Cardiac muscle cell (in vitro differentiated cells and primary cell): ENCODE results near the gene KCNK4. TPM values are rescaled to one million over a fixed set of nuclear protein-coding genes. Genes with fewer than 3 reads are reported as not detected.

ENCODE experiments used
- DNase-seq, 2 donors: peaks; one replicate each; pipeline versions ENCODE4 v3.0.0 to v3.0.0-alpha.2; 2010 to 2017; ENCODE audit warnings: low read depth in 1 of 2, low spot score in 1 of 2
- H3K27ac ChIP-seq: fragments of 200-600 bp; sonication (generic); 2 replicates; pipeline ENCODE4 v1.5.1; 2016
- H3K27me3 ChIP-seq: fragments of 200-600 bp; sonication (generic); 2 replicates; pipeline ENCODE4 v1.6.0; 2016; ENCODE audit warnings: control low read depth
- H3K36me3 ChIP-seq: fragments of 200-600 bp; sonication (generic); 2 replicates; pipeline ENCODE4 v1.5.1; 2016; ENCODE audit warnings: control low read depth
- H3K4me1 ChIP-seq: fragments of 200-600 bp; sonication (generic); 2 replicates; pipeline ENCODE4 v1.8.1; 2017; ENCODE audit warnings: low read depth, mild to moderate bottlenecking, mixed run types
- H3K4me3 ChIP-seq: fragments of 200-600 bp; sonication (generic); 2 replicates; pipeline ENCODE4 v1.5.1; 2016; ENCODE audit warnings: mild to moderate bottlenecking
- H3K9me3 ChIP-seq: fragments of 200-600 bp; sonication (generic); 2 replicates; pipeline ENCODE4 v1.5.1; 2017; ENCODE audit warnings: low read depth, mild to moderate bottlenecking, control low read depth
- polyA plus RNA-seq: library from polyadenylated mRNA; unstranded; fragments of >200 nt; fragmentation: Nextera tagmentation; extraction: Ambion mirVana; gene quantifications from 2 replicates; pipeline ENCODE4 v1.2.1, GENCODE V29; 2016
- total RNA-seq: library from RNA; depleted of rRNA; stranded (reverse); fragments of >200 nt; gene quantifications from 2 replicates; pipeline ENCODE4 v1.2.3, GENCODE V29; 2016
- TF ChIP-seq, protein P1 (sequence below): IDR thresholded peaks from 2 replicates; pipeline ENCODE4 v1.5.1; 2012; ENCODE audit warnings: low read depth, mild to moderate bottlenecking, low read length

KCNK4 gene
- total and polyA plus RNA-seq, 2 experiments from 2014 or later = not detected

DNA sequence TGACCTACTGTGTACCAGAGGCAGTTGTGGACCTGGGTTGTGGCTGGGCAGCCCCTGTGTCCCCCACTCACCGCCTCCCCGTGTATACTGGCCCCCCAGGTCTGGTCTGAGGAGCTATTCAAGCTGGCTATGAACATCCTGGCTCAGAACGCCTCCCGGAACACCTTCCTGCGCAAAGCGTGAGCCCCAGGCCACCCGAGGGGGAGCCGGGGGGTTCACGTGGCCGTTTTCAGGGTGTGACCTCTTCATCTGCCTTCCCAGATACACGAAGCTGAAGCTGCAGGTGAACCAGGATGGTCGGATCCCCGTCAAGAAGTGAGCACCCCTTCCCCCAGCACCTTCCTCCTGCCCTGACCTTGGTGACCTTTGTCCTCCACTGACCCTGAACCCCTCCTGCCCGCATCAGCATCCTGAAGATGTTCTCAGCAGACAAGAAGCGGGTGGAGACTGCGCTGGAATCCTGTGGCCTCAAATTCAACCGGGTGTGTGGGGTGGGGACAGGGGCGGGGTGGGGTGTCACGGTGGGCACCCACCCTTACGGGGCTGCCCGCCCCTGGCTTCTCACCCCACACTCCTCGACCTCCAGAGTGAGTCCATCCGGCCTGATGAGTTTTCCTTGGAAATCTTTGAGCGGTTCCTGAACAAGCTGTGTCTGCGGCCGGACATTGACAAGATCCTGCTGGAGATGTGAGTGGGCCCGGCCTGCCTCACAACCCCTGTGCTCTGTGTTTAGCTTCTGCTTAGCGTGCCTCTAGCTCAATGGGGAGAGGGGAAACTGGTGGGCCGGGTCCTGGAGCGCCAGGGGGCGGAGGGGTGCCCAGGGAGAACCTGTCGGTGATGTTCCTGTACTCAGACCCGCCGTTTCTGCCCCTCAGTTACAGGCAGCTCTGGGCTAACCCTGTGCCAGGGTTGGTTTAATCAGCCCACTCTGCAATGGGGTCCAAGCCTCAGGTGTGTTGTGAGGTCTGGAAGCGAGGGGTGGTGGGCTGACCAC lies 35.7 kb upstream of the KCNK4 start:
- Histone ChIP-seq H3K4me3 (no peak overlapping the region), H3K4me1 (no peaks in the 10 kb centered on the region), H3K27ac (no peak overlapping the region), H3K36me3 (no peaks in the 10 kb centered on the region), H3K27me3 (no peaks in the 10 kb centered on the region), H3K9me3 (no peaks in the 10 kb centered on the region)
- TF ChIP-seq, protein P1, sequence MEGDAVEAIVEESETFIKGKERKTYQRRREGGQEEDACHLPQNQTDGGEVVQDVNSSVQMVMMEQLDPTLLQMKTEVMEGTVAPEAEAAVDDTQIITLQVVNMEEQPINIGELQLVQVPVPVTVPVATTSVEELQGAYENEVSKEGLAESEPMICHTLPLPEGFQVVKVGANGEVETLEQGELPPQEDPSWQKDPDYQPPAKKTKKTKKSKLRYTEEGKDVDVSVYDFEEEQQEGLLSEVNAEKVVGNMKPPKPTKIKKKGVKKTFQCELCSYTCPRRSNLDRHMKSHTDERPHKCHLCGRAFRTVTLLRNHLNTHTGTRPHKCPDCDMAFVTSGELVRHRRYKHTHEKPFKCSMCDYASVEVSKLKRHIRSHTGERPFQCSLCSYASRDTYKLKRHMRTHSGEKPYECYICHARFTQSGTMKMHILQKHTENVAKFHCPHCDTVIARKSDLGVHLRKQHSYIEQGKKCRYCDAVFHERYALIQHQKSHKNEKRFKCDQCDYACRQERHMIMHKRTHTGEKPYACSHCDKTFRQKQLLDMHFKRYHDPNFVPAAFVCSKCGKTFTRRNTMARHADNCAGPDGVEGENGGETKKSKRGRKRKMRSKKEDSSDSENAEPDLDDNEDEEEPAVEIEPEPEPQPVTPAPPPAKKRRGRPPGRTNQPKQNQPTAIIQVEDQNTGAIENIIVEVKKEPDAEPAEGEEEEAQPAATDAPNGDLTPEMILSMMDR = no peak
- DNase-seq = no peak

DNA sequence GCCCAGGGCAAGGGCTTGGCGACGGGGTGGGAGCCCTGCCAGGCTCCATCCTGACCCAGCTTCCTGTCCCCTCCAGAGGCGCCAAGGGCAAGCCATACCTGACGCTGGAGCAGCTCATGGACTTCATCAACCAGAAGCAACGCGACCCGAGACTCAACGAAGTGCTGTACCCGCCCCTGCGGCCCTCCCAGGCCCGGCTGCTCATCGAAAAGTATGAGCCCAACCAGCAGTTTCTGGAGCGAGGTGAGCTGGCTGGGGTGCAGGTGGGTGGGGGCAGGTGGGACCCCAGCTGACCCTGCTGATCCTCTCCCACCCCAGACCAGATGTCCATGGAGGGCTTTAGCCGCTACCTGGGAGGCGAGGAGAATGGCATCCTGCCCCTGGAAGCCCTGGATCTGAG lies 34.8 kb upstream of the KCNK4 start:
- no peaks in the 10 kb centered on the region for H3K4me1 ChIP-seq
- H3K27ac ChIP-seq = no peak overlapping the region
- H3K4me3 ChIP-seq = no peak overlapping the region
- no peaks in the 10 kb centered on the region for H3K9me3 ChIP-seq
- TF ChIP-seq, protein P1 = no peak
- H3K36me3 ChIP-seq = no peaks in the 10 kb centered on the region
- H3K27me3 ChIP-seq = no peaks in the 10 kb centered on the region
- no peak for DNase-seq

DNA sequence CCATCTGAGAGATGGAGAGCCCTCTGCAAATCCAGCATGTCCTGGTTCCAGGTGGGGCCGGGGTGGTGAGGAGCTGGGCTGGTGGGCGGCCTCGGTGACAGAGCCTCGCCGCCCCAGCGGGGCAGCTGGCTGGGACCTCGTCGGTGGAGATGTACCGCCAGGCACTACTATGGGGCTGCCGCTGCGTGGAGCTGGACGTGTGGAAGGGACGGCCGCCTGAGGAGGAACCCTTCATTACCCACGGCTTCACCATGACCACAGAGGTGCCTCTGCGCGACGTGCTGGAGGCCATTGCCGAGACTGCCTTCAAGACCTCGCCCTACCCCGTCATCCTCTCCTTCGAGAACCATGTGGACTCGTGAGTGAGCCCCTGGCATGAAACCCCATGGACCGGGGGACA lies 32.7 kb upstream of the KCNK4 start:
- H3K4me3 ChIP-seq = no peak overlapping the region
- no peaks in the 10 kb centered on the region for H3K9me3 ChIP-seq
- no peaks in the 10 kb centered on the region for H3K36me3 ChIP-seq
- TF ChIP-seq, protein P1 = no peak
- H3K27ac ChIP-seq = no peak overlapping the region
- DNase-seq = no peak
- H3K4me1 ChIP-seq = no peaks in the 10 kb centered on the region
- H3K27me3 ChIP-seq = no peaks in the 10 kb centered on the region

DNA sequence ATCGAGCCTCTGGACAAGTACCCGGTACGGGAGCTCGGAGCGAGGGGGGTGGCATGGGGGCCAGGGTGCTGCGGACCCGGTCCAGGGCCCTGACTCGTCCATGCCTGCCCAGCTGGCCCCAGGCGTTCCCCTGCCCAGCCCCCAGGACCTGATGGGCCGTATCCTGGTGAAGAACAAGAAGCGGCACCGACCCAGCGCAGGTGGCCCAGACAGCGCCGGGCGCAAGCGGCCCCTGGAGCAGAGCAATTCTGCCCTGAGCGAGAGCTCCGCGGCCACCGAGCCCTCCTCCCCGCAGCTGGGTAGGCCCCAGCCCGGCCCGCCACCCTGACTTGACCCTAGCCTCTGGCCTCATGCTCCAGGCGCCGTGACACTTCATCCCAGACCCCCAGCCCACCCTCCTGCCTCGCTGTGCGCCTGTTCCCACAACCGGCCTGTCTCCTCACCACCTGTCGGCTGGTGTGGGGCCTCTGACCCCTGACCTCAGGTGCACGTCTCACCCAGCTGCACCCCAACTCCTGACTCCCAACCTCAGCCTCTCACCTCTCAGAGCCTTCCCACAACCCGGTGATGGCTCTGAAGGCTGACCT lies 32.1 kb upstream of the KCNK4 start:
- H3K36me3 ChIP-seq = no peaks in the 10 kb centered on the region
- H3K4me1 ChIP-seq = no peaks in the 10 kb centered on the region
- DNase-seq = no peak
- H3K4me3 ChIP-seq = no peak overlapping the region
- no peak overlapping the region for H3K27ac ChIP-seq
- TF ChIP-seq, protein P1 = no peak
- no peaks in the 10 kb centered on the region for H3K27me3 ChIP-seq
- H3K9me3 ChIP-seq = no peaks in the 10 kb centered on the region

DNA sequence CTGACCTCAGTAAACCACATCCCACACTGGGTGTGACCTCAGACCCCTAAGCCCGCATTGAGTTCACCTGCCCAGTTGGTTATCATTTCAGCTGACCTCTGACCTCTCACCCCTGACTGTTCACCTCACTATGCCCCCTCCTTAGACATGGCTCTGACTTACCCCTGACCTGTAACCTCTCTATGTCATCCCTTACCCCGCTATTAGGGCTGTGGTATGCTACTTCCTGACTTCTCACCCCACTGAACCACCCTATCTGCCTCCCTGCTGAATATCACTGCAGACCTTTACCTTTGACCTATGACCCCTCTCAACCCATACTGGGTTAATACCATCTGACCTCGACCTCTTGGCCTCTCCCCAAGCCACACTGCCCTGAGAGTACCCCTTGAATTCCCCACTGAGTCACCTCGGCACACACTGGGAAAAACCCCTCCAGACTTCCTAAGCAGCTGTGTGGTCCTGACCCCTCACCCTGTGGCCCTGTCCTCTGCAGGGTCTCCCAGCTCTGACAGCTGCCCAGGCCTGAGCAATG lies 31.5 kb upstream of the KCNK4 start:
- Histone ChIP-seq H3K27ac (no peak overlapping the region), H3K4me1 (no peaks in the 10 kb centered on the region), H3K27me3 (no peaks in the 10 kb centered on the region), H3K4me3 (no peak overlapping the region), H3K9me3 (no peaks in the 10 kb centered on the region), H3K36me3 (no peaks in the 10 kb centered on the region)
- TF ChIP-seq, protein P1 = no peak
- no peak for DNase-seq
